Measurements from ENCODE around the gene BLACAT1. TPM values are rescaled to one million over a fixed set of nuclear protein-coding genes. Genes with fewer than 3 reads are reported as not detected.

BLACAT1 gene
- polyA plus RNA-seq, 1 donor from 2014 or later: 6.0 TPM

- no peak overlapping the region for H3K27ac ChIP-seq (ENCODE audit: low read length)
- peaks cover 15% of the 10 kb centered on the region for H3K79me2 ChIP-seq (replicated peaks; ENCODE audit: insufficient read depth, low read length)
- peaks cover 3% of the 10 kb centered on the region for H4K20me1 ChIP-seq (ENCODE audit: insufficient read depth)
- peaks cover 4% of the 10 kb centered on the region for H3K36me3 ChIP-seq (ENCODE audit: insufficient read depth, low read length)
- H3K4me2 ChIP-seq (ENCODE audit: low read length): no peak overlapping the region
- H3K9ac ChIP-seq (ENCODE audit: low read length): no peak overlapping the region
- H2AFZ ChIP-seq (ENCODE audit: low read depth, low read length): no peak overlapping the region
- H3K27me3 ChIP-seq (ENCODE audit: insufficient read depth, low read depth, low read length): no peaks in the 10 kb centered on the region
- H3K9me2 ChIP-seq (ENCODE audit: insufficient read depth, low read length): no peaks in the 10 kb centered on the region
- TF ChIP-seq MXI1 (conservative IDR thresholded peaks at IDR 0.05; ENCODE audit: poor library complexity, severe bottlenecking) (no peak), TAF1 (IDR thresholded peaks at IDR 0.05; ENCODE audit: low read depth) (no peak), REST (IDR thresholded peaks at IDR 0.05; ENCODE audit: borderline replicate concordance) (no peak), POLR2AphosphoS5 (IDR thresholded peaks at IDR 0.05) (no peak), CTCF (IDR thresholded peaks at IDR 0.05; ENCODE audit: poor library complexity, severe bottlenecking) (no peak), EP300 (conservative IDR thresholded peaks at IDR 0.05; ENCODE audit: poor library complexity, severe bottlenecking) (no peak), SMC3 (conservative IDR thresholded peaks at IDR 0.05; ENCODE audit: poor library complexity) (no peak), RAD21 (conservative IDR thresholded peaks at IDR 0.05) (no peak), EZH2 (IDR thresholded peaks at IDR 0.05; ENCODE audit: borderline replicate concordance, insufficient read depth, low read length, poor library complexity, severe bottlenecking) (no peak)
- peaks cover 4% of the 10 kb centered on the region for H3F3A ChIP-seq (ENCODE audit: insufficient read depth, low read length, poor library complexity, severe bottlenecking)
- H3K9me3 ChIP-seq (ENCODE audit: low read length): no peaks in the 10 kb centered on the region
- H3K4me3 ChIP-seq (ENCODE audit: low read length): peak overlapping the region; percentile 51
Observed at GRCh38 chr1:205443585-205444299, 12.1 kb downstream of the BLACAT1 start.

GRCh38 chr1:205442051-205442725 is 13.7 kb downstream of the BLACAT1 start:
- Histone ChIP-seq H3K9ac (ENCODE audit: low read length) (no peak overlapping the region), H3K9me2 (ENCODE audit: insufficient read depth, low read length) (no peaks in the 10 kb centered on the region), H3K27ac (ENCODE audit: low read length) (peak overlapping the region; percentile 1), H3F3A (ENCODE audit: insufficient read depth, low read length, poor library complexity, severe bottlenecking) (peaks cover 4% of the 10 kb centered on the region), H4K20me1 (ENCODE audit: insufficient read depth) (no peaks in the 10 kb centered on the region), H3K79me2 (replicated peaks; ENCODE audit: insufficient read depth, low read length) (peaks cover 4% of the 10 kb centered on the region), H3K4me2 (ENCODE audit: low read length) (no peak overlapping the region), H3K36me3 (ENCODE audit: insufficient read depth, low read length) (peaks cover 4% of the 10 kb centered on the region), H3K4me3 (ENCODE audit: low read length) (no peak overlapping the region), H2AFZ (ENCODE audit: low read depth, low read length) (no peak overlapping the region), H3K27me3 (ENCODE audit: insufficient read depth, low read depth, low read length) (no peaks in the 10 kb centered on the region), H3K9me3 (ENCODE audit: low read length) (no peaks in the 10 kb centered on the region)
- no peak for TF ChIP-seq EZH2 (IDR thresholded peaks at IDR 0.05; ENCODE audit: borderline replicate concordance, insufficient read depth, low read length, poor library complexity, severe bottlenecking)
- no peak for TF ChIP-seq MXI1 (conservative IDR thresholded peaks at IDR 0.05; ENCODE audit: poor library complexity, severe bottlenecking)
- no peak for TF ChIP-seq SMC3 (conservative IDR thresholded peaks at IDR 0.05; ENCODE audit: poor library complexity)
- TF ChIP-seq CTCF (IDR thresholded peaks at IDR 0.05; ENCODE audit: poor library complexity, severe bottlenecking): no peak
- no peak for TF ChIP-seq POLR2AphosphoS5 (IDR thresholded peaks at IDR 0.05)
- no peak for TF ChIP-seq REST (IDR thresholded peaks at IDR 0.05; ENCODE audit: borderline replicate concordance)
- no peak for TF ChIP-seq TAF1 (IDR thresholded peaks at IDR 0.05; ENCODE audit: low read depth)
- TF ChIP-seq EP300 (conservative IDR thresholded peaks at IDR 0.05; ENCODE audit: poor library complexity, severe bottlenecking): no peak
- TF ChIP-seq RAD21 (conservative IDR thresholded peaks at IDR 0.05): no peak
